ENCODE results near the gene MYO15A.

Gene MYO15A

DNA sequence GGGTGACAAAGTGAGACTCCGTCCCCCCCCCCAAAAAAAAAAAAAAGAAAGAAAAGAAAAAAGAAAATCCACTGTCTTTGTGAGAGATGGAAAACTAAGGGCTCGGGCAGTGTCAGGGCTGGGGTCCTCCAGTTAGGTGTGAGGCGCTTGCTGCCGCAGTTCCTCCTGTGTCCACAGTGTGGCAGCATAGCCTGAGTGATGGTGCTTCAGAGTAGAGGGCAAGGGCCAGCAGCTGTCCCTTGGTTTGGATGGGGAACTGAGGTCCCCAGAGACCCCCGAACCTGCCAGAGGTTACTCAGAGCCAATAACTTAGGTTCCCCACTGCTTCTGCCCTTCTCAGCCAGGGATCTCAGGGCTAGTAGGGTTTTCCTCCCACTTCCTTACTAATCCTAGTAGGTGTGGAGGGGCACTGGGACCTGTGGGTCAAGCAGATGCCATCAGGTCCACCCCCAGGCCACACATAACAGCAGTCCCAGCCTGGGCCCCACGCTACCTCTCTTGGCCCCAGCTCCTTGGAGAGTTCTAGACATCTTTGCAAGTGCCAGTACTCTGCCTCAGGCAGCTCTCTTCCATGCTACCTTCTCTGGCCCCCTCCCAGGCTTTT lies 109.0 kb downstream of the MYO15A start:
- TF ChIP-seq, protein P1, sequence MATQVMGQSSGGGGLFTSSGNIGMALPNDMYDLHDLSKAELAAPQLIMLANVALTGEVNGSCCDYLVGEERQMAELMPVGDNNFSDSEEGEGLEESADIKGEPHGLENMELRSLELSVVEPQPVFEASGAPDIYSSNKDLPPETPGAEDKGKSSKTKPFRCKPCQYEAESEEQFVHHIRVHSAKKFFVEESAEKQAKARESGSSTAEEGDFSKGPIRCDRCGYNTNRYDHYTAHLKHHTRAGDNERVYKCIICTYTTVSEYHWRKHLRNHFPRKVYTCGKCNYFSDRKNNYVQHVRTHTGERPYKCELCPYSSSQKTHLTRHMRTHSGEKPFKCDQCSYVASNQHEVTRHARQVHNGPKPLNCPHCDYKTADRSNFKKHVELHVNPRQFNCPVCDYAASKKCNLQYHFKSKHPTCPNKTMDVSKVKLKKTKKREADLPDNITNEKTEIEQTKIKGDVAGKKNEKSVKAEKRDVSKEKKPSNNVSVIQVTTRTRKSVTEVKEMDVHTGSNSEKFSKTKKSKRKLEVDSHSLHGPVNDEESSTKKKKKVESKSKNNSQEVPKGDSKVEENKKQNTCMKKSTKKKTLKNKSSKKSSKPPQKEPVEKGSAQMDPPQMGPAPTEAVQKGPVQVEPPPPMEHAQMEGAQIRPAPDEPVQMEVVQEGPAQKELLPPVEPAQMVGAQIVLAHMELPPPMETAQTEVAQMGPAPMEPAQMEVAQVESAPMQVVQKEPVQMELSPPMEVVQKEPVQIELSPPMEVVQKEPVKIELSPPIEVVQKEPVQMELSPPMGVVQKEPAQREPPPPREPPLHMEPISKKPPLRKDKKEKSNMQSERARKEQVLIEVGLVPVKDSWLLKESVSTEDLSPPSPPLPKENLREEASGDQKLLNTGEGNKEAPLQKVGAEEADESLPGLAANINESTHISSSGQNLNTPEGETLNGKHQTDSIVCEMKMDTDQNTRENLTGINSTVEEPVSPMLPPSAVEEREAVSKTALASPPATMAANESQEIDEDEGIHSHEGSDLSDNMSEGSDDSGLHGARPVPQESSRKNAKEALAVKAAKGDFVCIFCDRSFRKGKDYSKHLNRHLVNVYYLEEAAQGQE (IDR thresholded peaks at IDR 0.05; ENCODE audit: insufficient read depth in 1 of 2, low read depth in 2 of 2, low read length in 2 of 2) = no peak
- no peak for TF ChIP-seq TAF1 (IDR thresholded peaks at IDR 0.05; ENCODE audit: borderline replicate concordance, insufficient read depth, low read length)
- no peak for TF ChIP-seq POLR2AphosphoS5 (IDR thresholded peaks at IDR 0.05; ENCODE audit: low read depth, low read length)
- TF ChIP-seq SIN3A (IDR thresholded peaks at IDR 0.05; ENCODE audit: borderline replicate concordance, insufficient read depth, low read length) = no peak
- no peak for TF ChIP-seq FOXP2 (optimal IDR thresholded peaks at IDR 0.05; ENCODE audit: borderline replicate concordance, extremely low read depth, extremely low read length, insufficient read depth)

- TF ChIP-seq SIN3A (IDR thresholded peaks at IDR 0.05; ENCODE audit: borderline replicate concordance, insufficient read depth, low read length) (no peak), TAF1 (IDR thresholded peaks at IDR 0.05; ENCODE audit: borderline replicate concordance, insufficient read depth, low read length) (no peak), FOXP2 (optimal IDR thresholded peaks at IDR 0.05; ENCODE audit: borderline replicate concordance, extremely low read depth, extremely low read length, insufficient read depth) (no peak)
- TF ChIP-seq, protein P1 (IDR thresholded peaks at IDR 0.05; ENCODE audit: insufficient read depth in 1 of 2, low read depth in 2 of 2, low read length in 2 of 2) = no peak
These were observed 110.3 kb downstream of the MYO15A start for GRCh38 chr17:18218756-18219415.

DNA sequence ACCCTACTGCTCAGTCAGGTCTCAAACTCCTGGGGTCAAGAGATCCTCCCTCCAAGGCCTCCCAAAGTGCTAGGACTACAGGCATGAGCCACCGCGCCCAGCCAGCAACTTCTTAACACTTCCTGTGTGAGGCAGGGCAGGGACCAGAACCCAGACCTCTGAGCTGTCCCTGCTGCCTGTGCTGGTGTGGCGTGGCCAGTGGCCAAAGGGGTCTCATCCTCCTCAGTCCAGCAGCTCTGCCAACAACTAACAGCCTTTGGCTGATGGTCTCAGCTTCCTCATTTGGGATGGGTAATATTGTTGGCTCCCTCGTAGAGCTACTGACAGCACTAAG lies 115.5 kb downstream of the MYO15A start:
- no peak for TF ChIP-seq TAF1 (IDR thresholded peaks at IDR 0.05; ENCODE audit: borderline replicate concordance, insufficient read depth, low read length)
- TF ChIP-seq, protein P1 (IDR thresholded peaks at IDR 0.05; ENCODE audit: insufficient read depth in 1 of 2, low read depth in 2 of 2, low read length in 2 of 2) = no peak
- TF ChIP-seq POLR2AphosphoS5 (IDR thresholded peaks at IDR 0.05; ENCODE audit: low read depth, low read length) = no peak
- TF ChIP-seq FOXP2 (optimal IDR thresholded peaks at IDR 0.05; ENCODE audit: borderline replicate concordance, extremely low read depth, extremely low read length, insufficient read depth) = no peak
- no peak for TF ChIP-seq SIN3A (IDR thresholded peaks at IDR 0.05; ENCODE audit: borderline replicate concordance, insufficient read depth, low read length)

- TF ChIP-seq TAF1 (IDR thresholded peaks at IDR 0.05; ENCODE audit: borderline replicate concordance, insufficient read depth, low read length) = no peak
- TF ChIP-seq, protein P1 (IDR thresholded peaks at IDR 0.05; ENCODE audit: insufficient read depth in 1 of 2, low read depth in 2 of 2, low read length in 2 of 2) = no peak
- no peak for TF ChIP-seq FOXP2 (optimal IDR thresholded peaks at IDR 0.05; ENCODE audit: borderline replicate concordance, extremely low read depth, extremely low read length, insufficient read depth)
- no peak for TF ChIP-seq POLR2AphosphoS5 (IDR thresholded peaks at IDR 0.05; ENCODE audit: low read depth, low read length)
- no peak for TF ChIP-seq SIN3A (IDR thresholded peaks at IDR 0.05; ENCODE audit: borderline replicate concordance, insufficient read depth, low read length)
These were observed 116.0 kb downstream of the MYO15A start for GRCh38 chr17:18224387-18225120.

Measured in PFSK-1 (cell line).